ENCODE results near the gene ZNF335.
A peak's percentile ranks its signal among the peaks of the same experiment; 100 is the strongest.
"Not testable (repeated sequence)": the region's sequence is repeated elsewhere in the genome, so short reads cannot be mapped to it uniquely, and the experiment has no call there.

ZNF335 gene

GRCh38 chr20:45940469-45940868 is 31.5 kb downstream of the ZNF335 start:
- no peak for DNase-seq
- in situ Hi-C loops (cut with MboI; ENCODE audit: low pct_unique_long_range_greater_than_20kb, low sequenced_read_pairs): no loop called here

DNA sequence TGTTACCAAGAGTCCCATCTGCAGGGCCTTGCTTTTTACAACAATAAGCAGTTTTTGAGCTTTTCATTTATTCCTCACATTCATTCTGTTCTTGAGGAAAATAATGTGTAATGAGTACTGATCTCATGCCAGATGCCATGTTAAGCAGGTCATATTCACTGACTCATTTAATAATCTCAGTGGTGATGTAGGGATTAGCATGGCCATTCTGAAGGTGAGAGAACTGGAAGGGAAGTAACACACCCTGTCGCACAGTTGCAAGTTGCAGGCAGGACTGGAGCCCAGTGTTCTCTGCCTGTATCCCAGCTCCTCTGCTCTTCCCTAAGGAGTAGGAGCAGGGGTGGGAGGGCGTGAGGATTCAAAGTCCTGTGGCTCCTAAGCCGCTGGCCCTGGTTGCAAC is 31.9 kb downstream of the ZNF335 start:
- DNase-seq: no peak
- in situ Hi-C loops (cut with MboI; ENCODE audit: low pct_unique_long_range_greater_than_20kb, low sequenced_read_pairs): no loop called here

GRCh38 chr20:45938727-45939438 is 33.1 kb downstream of the ZNF335 start:
- in situ Hi-C loops (cut with MboI; ENCODE audit: low pct_unique_long_range_greater_than_20kb, low sequenced_read_pairs): no loop called here
- no peak for DNase-seq

GRCh38 chr20:45937765-45938164 is 34.2 kb downstream of the ZNF335 start:
- in situ Hi-C loops (cut with MboI; ENCODE audit: low pct_unique_long_range_greater_than_20kb, low sequenced_read_pairs): no loop called here
- no peak for DNase-seq

DNA sequence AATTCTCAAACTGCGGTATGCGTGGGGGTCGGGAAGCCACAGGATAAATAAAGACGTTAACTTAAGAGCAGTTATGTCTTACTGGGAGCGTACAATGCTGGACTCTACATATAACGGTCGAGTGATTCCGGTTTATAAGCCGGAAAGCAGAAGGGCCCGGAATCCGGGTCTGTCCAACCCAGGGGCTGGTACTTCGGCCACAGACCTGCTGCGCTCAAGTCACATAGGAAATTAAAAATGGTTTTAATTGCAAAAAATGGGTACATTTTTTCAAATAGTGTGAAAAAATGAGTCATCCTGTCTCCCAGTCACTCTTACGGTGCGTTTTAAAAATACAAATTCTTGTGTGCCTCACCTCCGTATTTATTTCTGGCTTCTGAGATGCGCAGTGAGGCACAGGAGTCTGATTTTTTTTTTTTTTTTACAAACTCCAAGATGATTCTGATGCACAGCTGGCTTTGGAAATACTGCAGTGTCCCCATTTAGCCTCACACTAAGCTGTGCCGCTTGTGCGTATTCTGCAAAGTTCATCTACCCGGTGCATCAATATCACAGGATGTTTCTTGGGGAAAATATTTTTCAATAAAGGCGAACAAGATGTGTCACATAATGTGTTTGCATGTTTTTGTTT is 36.5 kb downstream of the ZNF335 start:
- no peak for DNase-seq
- in situ Hi-C loops (cut with MboI; ENCODE audit: low pct_unique_long_range_greater_than_20kb, low sequenced_read_pairs): no loop called here

- in situ Hi-C loops (cut with MboI; ENCODE audit: low pct_unique_long_range_greater_than_20kb, low sequenced_read_pairs): no loop called here
These were observed 37.2 kb downstream of the ZNF335 start, which contains the start of gene PCIF1 for GRCh38 chr20:45934586-45935415. TSS of gene PCIF1 (plus strand) at chr20:45934683. CDS start at chr20:45939000, 4,317 bp downstream.

GRCh38 chr20:45934046-45934585 is 37.9 kb downstream of the ZNF335 start:
- no peak for DNase-seq
- in situ Hi-C loops (cut with MboI; ENCODE audit: low pct_unique_long_range_greater_than_20kb, low sequenced_read_pairs): no loop called here

More at GRCh38 chr20:45934586-45935415, 37.2 kb downstream of the ZNF335 start, which contains the start of gene PCIF1:
- peak; percentile 98 for DNase-seq

- peak; percentile 79 for DNase-seq
- in situ Hi-C loops (cut with MboI; ENCODE audit: low pct_unique_long_range_greater_than_20kb, low sequenced_read_pairs): no loop called here
These were observed 38.5 kb downstream of the ZNF335 start for GRCh38 chr20:45933266-45934045.

- DNase-seq; in situ Hi-C loops (cut with MboI; ENCODE audit: low pct_unique_long_range_greater_than_20kb, low sequenced_read_pairs): not testable (repeated sequence)
These were observed 40.3 kb downstream of the ZNF335 start for GRCh38 chr20:45931680-45932079.

GRCh38 chr20:45927071-45927878 is 44.7 kb downstream of the ZNF335 start:
- DNase-seq: no peak
- in situ Hi-C loops (cut with MboI; ENCODE audit: low pct_unique_long_range_greater_than_20kb, low sequenced_read_pairs): no loop called here

DNA sequence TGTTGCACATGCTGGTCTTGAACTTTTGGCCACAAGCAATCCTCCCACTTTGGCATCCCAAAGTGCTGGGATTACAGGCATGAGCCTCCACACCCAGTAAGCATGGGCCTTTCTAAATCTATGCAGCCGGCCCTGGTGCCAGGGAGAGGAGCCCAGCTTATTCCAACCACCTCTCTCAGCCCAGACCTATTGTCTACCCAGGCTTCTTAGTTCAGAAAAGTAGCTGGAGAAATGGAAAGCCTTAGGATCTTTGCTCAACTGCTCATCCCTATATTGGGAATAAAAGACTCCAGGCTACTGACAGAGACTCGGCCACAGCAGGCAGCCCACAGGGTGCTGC is 45.3 kb downstream of the ZNF335 start:
- in situ Hi-C loops (cut with MboI; ENCODE audit: low pct_unique_long_range_greater_than_20kb, low sequenced_read_pairs): no loop called here
- no peak for DNase-seq

GRCh38 chr20:45925821-45926506 is 46.0 kb downstream of the ZNF335 start:
- DNase-seq: no peak
- in situ Hi-C loops (cut with MboI; ENCODE audit: low pct_unique_long_range_greater_than_20kb, low sequenced_read_pairs): no loop called here

GRCh38 chr20:45924391-45925261 is 47.4 kb downstream of the ZNF335 start:
- no peak for DNase-seq
- in situ Hi-C loops (cut with MboI; ENCODE audit: low pct_unique_long_range_greater_than_20kb, low sequenced_read_pairs): no loop called here

DNA sequence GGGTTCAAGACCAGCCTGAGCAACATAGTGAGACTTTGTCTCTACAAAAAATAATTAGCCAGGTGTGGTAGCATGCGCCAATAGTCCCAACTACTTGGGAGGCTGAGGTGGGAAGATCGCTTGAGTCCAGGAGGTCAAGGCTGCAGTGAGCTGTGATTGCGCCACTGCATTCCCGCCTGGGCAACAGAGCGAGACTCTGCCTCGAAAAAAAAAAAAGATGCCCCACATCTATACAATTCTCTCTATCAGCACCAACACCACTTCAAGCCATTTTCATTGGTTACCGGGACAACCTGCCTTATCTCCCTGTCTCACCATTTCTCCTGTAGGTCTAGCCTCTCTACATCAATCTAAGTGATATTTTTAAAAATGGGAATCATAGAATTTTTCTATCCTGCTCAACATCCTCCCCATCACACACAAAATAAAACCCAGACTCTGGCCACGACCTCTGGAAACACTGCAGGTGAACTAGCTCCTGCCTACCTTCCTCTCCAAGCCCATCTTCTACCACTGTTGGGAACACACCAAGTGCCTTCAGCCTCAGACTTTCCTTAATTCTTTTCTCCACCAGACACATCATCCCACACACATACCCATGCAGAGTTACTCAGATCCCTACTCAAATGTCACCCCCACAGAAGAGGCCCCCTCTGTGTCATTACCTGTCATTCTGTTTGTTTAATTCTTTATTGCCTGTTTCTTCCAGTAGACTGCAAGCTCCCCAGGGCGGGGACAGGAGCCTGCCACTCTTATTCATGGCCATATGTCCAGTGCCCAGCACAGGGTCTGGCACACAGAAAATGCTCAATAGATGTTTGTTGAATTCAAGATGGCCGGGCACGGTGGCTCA is 50.4 kb downstream of the ZNF335 start:
- in situ Hi-C loops (cut with MboI; ENCODE audit: low pct_unique_long_range_greater_than_20kb, low sequenced_read_pairs): no loop called here
- DNase-seq: no peak

DNA sequence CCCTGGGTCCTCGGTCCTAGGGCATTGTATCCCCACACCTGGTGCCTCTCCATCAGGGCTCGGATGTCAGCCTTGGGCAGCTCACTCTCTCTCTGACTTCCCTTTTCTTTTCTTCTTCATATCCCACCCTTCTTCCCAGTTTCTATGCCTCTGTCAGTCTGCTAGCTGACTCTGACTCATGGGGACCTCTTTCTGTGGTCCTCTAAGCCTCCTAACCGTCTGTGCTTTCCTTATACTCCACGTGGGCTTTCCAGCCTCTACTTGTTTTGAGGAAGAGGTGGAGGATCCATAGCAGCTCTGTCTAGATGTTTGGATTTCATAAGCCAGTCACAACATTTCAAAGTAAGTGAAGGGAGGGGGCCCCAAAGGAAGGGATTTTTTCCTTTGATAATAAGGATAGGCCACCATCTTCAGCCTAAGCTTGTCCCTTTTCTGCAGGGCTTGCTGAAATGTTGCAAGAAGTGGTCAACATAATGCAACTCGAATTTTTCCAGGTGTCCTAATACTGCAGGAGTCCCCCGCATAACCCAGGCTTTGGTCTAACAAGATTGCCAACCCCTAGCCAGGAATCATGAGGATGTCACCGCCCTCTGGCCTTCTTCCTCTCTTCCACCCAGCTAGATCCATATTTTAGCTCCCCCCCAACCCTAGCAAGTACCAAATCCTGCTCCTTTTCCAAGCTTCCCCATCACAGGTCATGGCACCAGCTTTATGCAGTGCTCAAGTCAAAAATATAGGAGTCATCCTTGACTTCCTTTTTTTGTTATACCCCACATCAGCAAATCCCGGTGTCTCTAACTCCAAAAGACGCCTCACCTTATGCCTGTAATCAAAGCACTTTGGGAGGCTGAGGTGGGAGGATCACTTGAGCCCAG is 51.3 kb downstream of the ZNF335 start:
- in situ Hi-C loops (cut with MboI; ENCODE audit: low pct_unique_long_range_greater_than_20kb, low sequenced_read_pairs): no loop called here
- no peak for DNase-seq

All from KBM-7 (cell line).